CD14-positive monocyte (primary cell): Measurements from ENCODE around the gene HLCS. TPM values are rescaled to one million over a fixed set of nuclear protein-coding genes. Genes with fewer than 3 reads are reported as not detected.

ENCODE experiments used
- DNase-seq, 3 donors: peaks; one replicate each; pipeline ENCODE4 v3.0.0-alpha.2; 2011 to 2022
- H2AFZ ChIP-seq: 2 replicates; pipeline ENCODE4 v1.6.0; 2012; ENCODE audit warnings: mild to moderate bottlenecking, low read depth, low read length, inconsistent platforms; ENCODE audit not compliant: insufficient read depth, poor library complexity, severe bottlenecking
- H3K27ac ChIP-seq, 2 donors: 1 replicate in 1 of 2; 2 replicates in 1 of 2; pipeline ENCODE4 v1.5.1; 2012 to 2013; ENCODE audit warnings: low read length in 2 of 2, control low read depth in 1 of 2, inconsistent platforms in 1 of 2, low read depth in 1 of 2, mild to moderate bottlenecking in 1 of 2
- H3K27me3 ChIP-seq, 2 donors: one replicate each; pipeline versions ENCODE4 v1.6.0 to v1.6.1; 2011 to 2013; ENCODE audit warnings: low read length in 2 of 2; ENCODE audit not compliant: control insufficient read depth in 2 of 2, insufficient read depth in 2 of 2
- H3K36me3 ChIP-seq, 2 donors: replicated peaks in 1 of 2; 1 replicate in 1 of 2; 2 replicates in 1 of 2; pipeline versions ENCODE4 v1.5.1 to v1.6.1; 2012 to 2013; ENCODE audit warnings: low read length in 2 of 2, control low read depth in 1 of 2, inconsistent platforms in 1 of 2, mild to moderate bottlenecking in 1 of 2; ENCODE audit not compliant: insufficient read depth in 2 of 2, control insufficient read depth in 1 of 2
- H3K4me1 ChIP-seq, 2 donors: 1 replicate in 1 of 2; 2 replicates in 1 of 2; pipeline versions ENCODE4 v1.5.1 to v1.6.1; 2012 to 2013; ENCODE audit warnings: low read length in 2 of 2, control low read depth in 1 of 2, inconsistent platforms in 1 of 2, mild to moderate bottlenecking in 1 of 2, moderate library complexity in 1 of 2; ENCODE audit not compliant: insufficient read depth in 2 of 2, control insufficient read depth in 1 of 2
- H3K4me2 ChIP-seq: replicated peaks from 2 replicates; pipeline ENCODE3; 2012; ENCODE audit warnings: low read length, moderate library complexity, mild to moderate bottlenecking; ENCODE audit not compliant: poor library complexity, severe bottlenecking; ENCODE audit errors: extremely low read depth
- H3K4me3 ChIP-seq, 3 experiments: fragments of 200-600 bp in 1 of 3; sonication (generic) in 1 of 3; replicated peaks in 1 of 3; 1 replicate in 2 of 3; 2 replicates in 1 of 3; pipeline ENCODE4 v1.5.1; 2011 to 2013; ENCODE audit warnings: low read length in 3 of 3, mild to moderate bottlenecking in 3 of 3, control low read depth in 2 of 3, low read depth in 2 of 3, inconsistent platforms in 1 of 3, moderate library complexity in 1 of 3
- H3K79me2 ChIP-seq: 2 replicates; pipeline ENCODE4 v1.6.0; 2012; ENCODE audit warnings: mild to moderate bottlenecking, control low read depth, inconsistent platforms, low read length, moderate library complexity; ENCODE audit not compliant: insufficient read depth
- H3K9ac ChIP-seq: 2 replicates; pipeline ENCODE4 v1.6.0; 2017; ENCODE audit warnings: low read length, mild to moderate bottlenecking; ENCODE audit not compliant: insufficient read depth, poor library complexity, severe bottlenecking
- H3K9me3 ChIP-seq, 2 donors: replicated peaks in 1 of 2; 1 replicate in 1 of 2; 2 replicates in 1 of 2; pipeline versions ENCODE4 v1.5.1 to v1.6.1; 2012 to 2013; ENCODE audit warnings: low read length in 2 of 2, control low read depth in 1 of 2; ENCODE audit not compliant: control insufficient read depth in 1 of 2, insufficient read depth in 1 of 2
- H4K20me1 ChIP-seq: 2 replicates; pipeline ENCODE4 v1.6.0; 2012; ENCODE audit warnings: mild to moderate bottlenecking, low read length, control low read depth, moderate library complexity; ENCODE audit not compliant: insufficient read depth
- H3K27ac Mint-ChIP-seq, 7 donors: one replicate each; pipeline ENCODE4 v1.8.0; 2020; ENCODE audit warnings: mild to moderate bottlenecking in 7 of 7, mixed read lengths in 7 of 7, moderate library complexity in 6 of 7, inconsistent platforms in 2 of 7
- H3K27me3 Mint-ChIP-seq, 3 donors: one replicate each; pipeline ENCODE4 v1.8.0; 2021 to 2022; ENCODE audit warnings: low read depth in 3 of 3, mild to moderate bottlenecking in 3 of 3, mixed read lengths in 3 of 3, moderate library complexity in 3 of 3, inconsistent platforms in 1 of 3
- H3K36me3 Mint-ChIP-seq, 2 donors: one replicate each; pipeline ENCODE4 v1.8.0; 2020; ENCODE audit warnings: mixed read lengths in 2 of 2, inconsistent platforms in 1 of 2, mild to moderate bottlenecking in 1 of 2
- H3K4me1 Mint-ChIP-seq: one replicate; pipeline ENCODE4 v1.8.0; 2020; ENCODE audit warnings: mild to moderate bottlenecking, mixed read lengths
- H3K4me3 Mint-ChIP-seq, 2 donors: one replicate each; pipeline ENCODE4 v1.8.0; 2020; ENCODE audit warnings: mild to moderate bottlenecking in 2 of 2, mixed read lengths in 2 of 2, moderate library complexity in 1 of 2
- H3K9me3 Mint-ChIP-seq, 7 donors: one replicate each; pipeline ENCODE4 v1.8.0; 2020 to 2022; ENCODE audit warnings: mixed read lengths in 7 of 7, mild to moderate bottlenecking in 6 of 7, moderate library complexity in 6 of 7, inconsistent platforms in 2 of 7
- CTCF ChIP-seq: fragments of 200-600 bp; IDR thresholded peaks from one replicate; pipeline ENCODE4 v1.8.0; 2022; ENCODE audit warnings: antibody characterized with exemption, mild to moderate bottlenecking
- WGBS: methylation state at CpG from one replicate; pipeline ENCODE4 v1.1.5; 2013; ENCODE audit warnings: missing lambda C conversion rate; ENCODE audit not compliant: insufficient coverage; 5-methylcytosine and 5-hydroxymethylcytosine counted together
- intact Hi-C, 2 donors: fragments of 100-400 bp; cut with micrococcal nuclease; formaldehyde crosslinking; loops; one replicate each; pipeline versions ENCODE4 v1.15.0 to v1.15.1; 2023
- polyA plus RNA-seq, 3 donors: library from polyadenylated mRNA; depleted of rRNA in 1 of 3; unstranded in 2 of 3; stranded (reverse) in 1 of 3; fragments of 300-500 nt in 2 of 3; fragments of >200 nt in 1 of 3; fragmentation: Illumina TruSeq in 2 of 3; gene quantifications; 1 replicate in 2 of 3; 2 replicates in 1 of 3; pipeline ENCODE4 v1.2.3, GENCODE V29; 2012 to 2021

Gene HLCS
- polyA plus RNA-seq, 3 donors: 2.1 to 3.1 (median 2.2) TPM

- no peaks in the 10 kb centered on the region for H4K20me1 ChIP-seq
- H3K36me3 ChIP-seq: no peaks in the 10 kb centered on the region
- no peaks in the 10 kb centered on the region for H3K4me1 ChIP-seq
- H3K27me3 ChIP-seq: no peaks in the 10 kb centered on the region
- H3K36me3 Mint-ChIP-seq: no peaks in the 10 kb centered on the region
- no peak overlapping the region for H2AFZ ChIP-seq
- H3K27me3 Mint-ChIP-seq: peaks cover 0 to 5% (median 2%) of the 10 kb centered on the region in 3 donors
- H3K4me1 Mint-ChIP-seq: peaks cover 3% of the 10 kb centered on the region
- no peak for DNase-seq
- H3K27ac Mint-ChIP-seq: no peak overlapping the region
- 83% methylated on average over 1 of the region's 5 CpGs for WGBS
- intact Hi-C loops: no loop called here
- no peak overlapping the region for H3K4me3 ChIP-seq
- no peaks in the 10 kb centered on the region for H3K79me2 ChIP-seq
- no peak for TF ChIP-seq CTCF
- H3K27ac ChIP-seq: no peak overlapping the region
- no peaks in the 10 kb centered on the region for H3K9me3 ChIP-seq
- no peak overlapping the region for H3K4me3 Mint-ChIP-seq
- H3K4me2 ChIP-seq: no peak overlapping the region
- H3K9ac ChIP-seq: no peak overlapping the region
- no peaks in the 10 kb centered on the region for H3K9me3 Mint-ChIP-seq
Observed at GRCh38 chr21:36866419-36866818, 100.0 kb downstream of the HLCS start.

- no peak overlapping the region for H3K4me2 ChIP-seq
- Mint-ChIP-seq H3K4me3 (no peak overlapping the region), H3K36me3 (no peaks in the 10 kb centered on the region), H3K9me3 (no peaks in the 10 kb centered on the region), H3K27ac (no peak overlapping the region), H3K4me1 (peaks cover 10% of the 10 kb centered on the region), H3K27me3 (peaks cover 0 to 5% (median 3%) of the 10 kb centered on the region in 3 donors)
- H4K20me1 ChIP-seq: no peaks in the 10 kb centered on the region
- H2AFZ ChIP-seq: no peak overlapping the region
- intact Hi-C loops: no loop called here
- H3K79me2 ChIP-seq: no peaks in the 10 kb centered on the region
- H3K4me3 ChIP-seq: no peak overlapping the region
- no peaks in the 10 kb centered on the region for H3K27me3 ChIP-seq
- WGBS: no CpG with 5 or more reads among the region's 10 CpGs
- no peak overlapping the region for H3K9ac ChIP-seq
- H3K4me1 ChIP-seq: peaks cover 6 to 8% of the 10 kb centered on the region in 2 donors
- DNase-seq: no peak
- no peaks in the 10 kb centered on the region for H3K9me3 ChIP-seq
- no peak overlapping the region for H3K27ac ChIP-seq
- no peaks in the 10 kb centered on the region for H3K36me3 ChIP-seq
- TF ChIP-seq CTCF: no peak
Observed at GRCh38 chr21:36864974-36865373, 101.5 kb downstream of the HLCS start.
